Retinal pigment epithelial cell (primary cell): ENCODE measurements around the gene COL1A1.

Source experiments
- DNase-seq: peaks from one replicate; pipeline ENCODE4 v3.0.0-alpha.2; 2010; ENCODE audit warnings: low read depth
- H3K4me3 ChIP-seq: 2 replicates; pipeline ENCODE4 v1.5.1; 2011; ENCODE audit warnings: mild to moderate bottlenecking, low read length, control low read depth, moderate library complexity
- CTCF ChIP-seq: conservative IDR thresholded peaks from 2 replicates; pipeline ENCODE4 v1.5.1; 2011; ENCODE audit warnings: low read depth, low read length, control low read depth, inconsistent platforms

The COL1A1 gene

GRCh38 chr17:50213026-50214022, 11.9 kb upstream of the COL1A1 start:
- no peak for DNase-seq

GRCh38 chr17:50212121-50212843, 10.9 kb upstream of the COL1A1 start:
- H3K4me3 ChIP-seq, result no peak overlapping the region
- peak; percentile 64 for DNase-seq
- no peak for TF ChIP-seq CTCF

More at GRCh38 chr17:50213026-50214022, 11.9 kb upstream of the COL1A1 start:
- peak; percentile 12 for TF ChIP-seq CTCF
- no peak overlapping the region for H3K4me3 ChIP-seq

- no peak for TF ChIP-seq CTCF
- no peak for DNase-seq
- H3K4me3 ChIP-seq, result no peak overlapping the region
These were observed 10.1 kb upstream of the COL1A1 start for GRCh38 chr17:50211249-50212120.

- no peak for TF ChIP-seq CTCF
- DNase-seq, result peak; percentile 88
- H3K4me3 ChIP-seq, result no peak overlapping the region
These were observed 9.1 kb upstream of the COL1A1 start for GRCh38 chr17:50210240-50211225.

GRCh38 chr17:50209472-50210239, 8.2 kb upstream of the COL1A1 start:
- H3K4me3 ChIP-seq, result no peak overlapping the region

More at GRCh38 chr17:50209472-50210239, 8.2 kb upstream of the COL1A1 start:
- TF ChIP-seq CTCF, result no peak
- peak; percentile 86 for DNase-seq
